GM18909 (cell line): ENCODE results near the gene SPAST.
A peak's percentile ranks its signal among the peaks of the same experiment; 100 is the strongest.
"Not testable (repeated sequence)": the region's sequence is repeated elsewhere in the genome, so short reads cannot be mapped to it uniquely, and the experiment has no call there.

Experiments
- ATAC-seq: cut with Tn5 transposase; IDR thresholded peaks from one replicate; pipeline ENCODE4 v1.9.1; 2021; ENCODE audit warnings: mild to moderate bottlenecking; ENCODE audit not compliant: unreplicated experiment, poor library complexity

The SPAST gene

GRCh38 chr2:32063310-32064020, at the start of gene SPAST:
Gene SPAST (plus strand): TSS chr2:32063556. CDS start chr2:32063832, 276 bp downstream.
- peak; percentile 97 for ATAC-seq

- not testable (repeated sequence) for ATAC-seq
These were observed 44.4 kb upstream of the SPAST start for GRCh38 chr2:32018789-32019482.

GRCh38 chr2:32034198-32034887, 29.0 kb upstream of the SPAST start:
- ATAC-seq: not testable (repeated sequence)

GRCh38 chr2:32039447-32040219, 23.7 kb upstream of the SPAST start, which contains the start of gene DPY30:
Gene DPY30 (minus strand): TSS chr2:32039805. CDS start chr2:32039456, 349 bp downstream.
- ATAC-seq: peak; percentile 91

GRCh38 chr2:32043561-32043960, 19.8 kb upstream of the SPAST start:
- no peak for ATAC-seq

GRCh38 chr2:32051836-32052439, 11.4 kb upstream of the SPAST start:
- no peak for ATAC-seq

GRCh38 chr2:32054583-32054982, 8.8 kb upstream of the SPAST start:
- not testable (repeated sequence) for ATAC-seq

- ATAC-seq: no peak
These were observed 5.2 kb upstream of the SPAST start for GRCh38 chr2:32058130-32058529.

- ATAC-seq: no peak
These were observed 3.1 kb upstream of the SPAST start for GRCh38 chr2:32060266-32060665.

- ATAC-seq: no peak
These were observed 1.9 kb upstream of the SPAST start for GRCh38 chr2:32061430-32061829.

GRCh38 chr2:32061973-32062861, 1.1 kb upstream of the SPAST start:
- no peak for ATAC-seq

GRCh38 chr2:32064021-32064601, 755 bp downstream of the SPAST start:
- ATAC-seq: no peak

- ATAC-seq: no peak
These were observed 1.4 kb downstream of the SPAST start for GRCh38 chr2:32064713-32065112.

- no peak for ATAC-seq
These were observed 4.2 kb downstream of the SPAST start for GRCh38 chr2:32067549-32067948.

- no peak for ATAC-seq
These were observed 10.8 kb downstream of the SPAST start for GRCh38 chr2:32074134-32074506.

- no peak for ATAC-seq
These were observed 32.3 kb downstream of the SPAST start for GRCh38 chr2:32095671-32096070.

GRCh38 chr2:32108111-32108510, 44.8 kb downstream of the SPAST start:
- ATAC-seq: no peak

- ATAC-seq: no peak
These were observed 54.7 kb downstream of the SPAST start for GRCh38 chr2:32118055-32118454.

GRCh38 chr2:32119161-32119560, 55.8 kb downstream of the SPAST start:
- ATAC-seq: no peak
